Skin epidermis (tissue), 12 donors: ENCODE measurements around the gene SLC6A11.

Experiments
- H3K27ac ChIP-seq, 21 experiments: fragments of 200-600 bp; sonication (generic) in 11 of 21; one replicate each; pipeline ENCODE4 v1.5.0; 2020; ENCODE audit warnings: mild to moderate bottlenecking in 3 of 21, inconsistent platforms in 2 of 21, moderate library complexity in 2 of 21
- H3K4me3 ChIP-seq, 7 experiments: fragments of 200-600 bp; sonication (generic) in 2 of 7; one replicate each; pipeline ENCODE4 v1.5.0; 2020; ENCODE audit warnings: inconsistent platforms in 2 of 7, mild to moderate bottlenecking in 2 of 7, moderate library complexity in 1 of 7

SLC6A11 gene

DNA sequence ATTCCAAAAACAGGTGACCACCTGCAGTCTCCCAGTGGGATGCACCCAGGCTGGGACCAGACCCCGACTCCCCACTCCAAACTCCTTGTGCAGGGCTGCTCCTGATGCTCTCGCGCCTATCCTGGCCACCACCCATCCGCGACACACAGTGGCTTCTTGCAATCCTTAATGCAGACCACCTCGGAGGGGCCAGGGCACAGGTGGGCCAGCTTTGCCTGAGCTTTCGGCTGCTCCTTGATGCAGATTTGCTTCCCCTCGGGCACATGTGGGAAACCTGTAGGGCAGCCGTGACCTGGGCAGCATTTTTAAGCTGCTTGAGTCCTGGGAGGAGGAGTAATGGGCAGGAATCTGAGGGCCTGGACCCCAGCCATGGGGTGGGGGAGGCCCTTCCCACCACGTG lies 18.9 kb downstream of the SLC6A11 start:
- no peak overlapping the region for H3K27ac ChIP-seq
- H3K4me3 ChIP-seq: no peak overlapping the region

DNA sequence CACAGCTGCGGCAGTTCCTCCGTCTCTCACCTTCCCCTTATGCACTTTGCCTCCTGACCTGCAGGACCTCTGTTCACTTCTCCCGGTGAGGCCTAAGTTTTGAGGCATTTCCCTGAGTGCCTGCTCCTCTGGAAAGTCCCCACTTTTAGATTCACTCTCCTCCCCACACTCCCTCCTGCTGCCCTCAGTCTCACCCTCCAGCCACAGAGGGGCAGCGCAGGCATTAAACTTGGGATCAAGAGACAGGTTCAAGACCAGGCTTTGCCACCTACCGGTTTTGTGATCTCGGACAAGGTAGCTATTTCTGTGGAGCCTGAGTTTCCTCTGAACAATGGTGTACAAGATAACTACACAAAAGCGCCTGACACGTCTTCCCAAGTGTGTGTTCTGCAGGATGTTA lies 19.4 kb downstream of the SLC6A11 start:
- Histone ChIP-seq H3K27ac (no peak overlapping the region), H3K4me3 (no peak overlapping the region)

DNA sequence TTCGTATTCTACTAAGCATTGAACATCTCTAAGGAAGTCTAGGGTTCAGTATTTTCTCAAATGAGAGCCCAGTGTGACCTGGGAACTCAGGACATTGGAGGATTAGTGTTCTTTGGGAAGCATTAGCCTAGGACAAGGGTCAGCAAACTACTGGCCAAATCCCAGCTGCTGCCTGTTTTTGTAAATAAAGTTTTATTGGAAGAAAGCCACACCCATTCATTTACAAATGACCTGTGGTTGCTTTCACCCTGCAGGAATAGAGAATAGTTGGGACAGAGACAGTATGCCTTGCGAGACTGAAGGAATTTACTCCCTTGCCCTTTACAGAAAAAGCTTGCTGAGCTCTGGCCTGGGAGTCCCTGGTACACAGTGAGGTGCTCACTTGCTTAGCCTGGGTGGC lies 20.6 kb downstream of the SLC6A11 start:
- Histone ChIP-seq H3K27ac (no peak overlapping the region), H3K4me3 (no peak overlapping the region)

DNA sequence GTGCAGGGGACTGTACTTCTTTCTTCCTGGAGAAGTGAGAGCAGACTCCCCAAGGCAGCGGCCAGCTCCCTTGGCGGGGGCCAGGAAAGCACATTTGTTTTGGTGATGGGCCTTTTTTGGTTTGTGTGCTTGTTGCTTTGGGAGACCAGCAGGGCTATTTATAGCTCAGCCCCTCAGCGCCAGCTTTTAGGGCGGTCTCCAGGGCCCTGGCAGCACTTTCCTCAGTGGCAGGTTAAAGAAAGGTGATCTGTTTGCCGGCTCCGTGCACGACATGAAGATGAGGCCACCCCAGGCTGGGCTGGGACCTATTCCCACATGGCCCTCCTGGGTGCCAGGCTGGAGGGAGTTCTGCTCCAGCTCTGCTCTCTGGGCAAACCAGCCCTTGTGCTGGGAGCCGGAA lies 21.8 kb downstream of the SLC6A11 start:
- no peak overlapping the region for H3K27ac ChIP-seq
- no peak overlapping the region for H3K4me3 ChIP-seq

DNA sequence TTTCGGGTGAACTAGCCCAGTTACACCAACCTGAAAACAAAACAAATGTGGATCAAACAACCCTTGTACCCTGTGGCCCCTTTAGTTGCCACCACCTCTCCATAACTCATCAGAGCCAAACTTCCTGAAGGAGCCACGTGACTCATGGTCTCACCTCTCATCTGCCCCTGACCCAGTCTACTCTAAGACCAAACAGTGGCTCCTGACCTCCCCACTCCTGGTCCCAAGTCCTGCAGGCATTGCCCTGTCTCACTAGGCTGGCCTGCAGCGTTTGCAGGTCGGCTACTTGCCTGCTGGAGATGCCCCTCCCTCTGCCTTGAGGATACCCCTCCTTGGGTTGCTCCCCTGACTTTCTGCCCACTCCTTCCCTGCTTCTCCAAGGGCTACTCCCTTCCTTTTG lies 23.1 kb downstream of the SLC6A11 start:
- Histone ChIP-seq H3K27ac (no peak overlapping the region), H3K4me3 (no peak overlapping the region)

DNA sequence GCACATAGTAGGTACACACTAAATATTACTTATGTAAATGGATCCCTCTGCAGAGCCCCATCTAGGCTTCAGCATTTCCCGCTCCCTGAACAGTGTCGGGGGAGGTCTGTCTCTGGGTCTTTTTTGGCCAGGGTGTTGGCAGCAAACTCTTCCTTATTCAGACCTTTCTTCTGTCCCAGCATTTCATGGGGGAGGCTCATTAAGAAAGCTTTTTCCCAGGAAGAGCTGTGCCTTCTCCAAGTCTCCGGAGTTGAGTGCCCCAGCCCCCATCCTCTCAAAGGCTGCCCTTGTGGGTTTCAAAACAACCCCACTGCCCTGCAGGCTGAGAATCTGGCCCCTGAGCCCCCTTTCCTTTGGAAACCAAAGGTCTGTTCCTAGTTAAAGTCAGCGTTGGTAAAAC lies 25.1 kb downstream of the SLC6A11 start:
- no peak overlapping the region for H3K27ac ChIP-seq
- H3K4me3 ChIP-seq: no peak overlapping the region

DNA sequence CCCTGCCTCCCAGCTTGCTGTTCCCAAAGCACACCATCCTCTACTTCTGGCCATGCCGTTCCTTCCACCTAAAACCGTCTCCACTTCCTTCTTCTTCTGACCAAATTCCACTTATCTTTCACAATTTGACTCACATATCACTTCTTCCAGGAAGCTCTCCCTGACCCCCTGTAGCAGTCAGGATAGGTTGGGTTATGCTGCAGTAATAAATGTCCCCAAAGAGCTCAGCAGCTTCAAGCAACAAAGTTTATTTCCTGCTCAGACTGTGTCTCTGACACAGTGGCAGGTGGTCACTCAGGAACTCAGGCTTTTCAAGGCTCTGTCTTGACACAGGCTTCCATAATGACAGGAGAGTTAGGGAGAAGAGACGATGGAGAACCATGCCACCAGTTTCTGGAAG lies 27.4 kb downstream of the SLC6A11 start:
- Histone ChIP-seq H3K4me3 (no peak overlapping the region), H3K27ac (no peak overlapping the region)

DNA sequence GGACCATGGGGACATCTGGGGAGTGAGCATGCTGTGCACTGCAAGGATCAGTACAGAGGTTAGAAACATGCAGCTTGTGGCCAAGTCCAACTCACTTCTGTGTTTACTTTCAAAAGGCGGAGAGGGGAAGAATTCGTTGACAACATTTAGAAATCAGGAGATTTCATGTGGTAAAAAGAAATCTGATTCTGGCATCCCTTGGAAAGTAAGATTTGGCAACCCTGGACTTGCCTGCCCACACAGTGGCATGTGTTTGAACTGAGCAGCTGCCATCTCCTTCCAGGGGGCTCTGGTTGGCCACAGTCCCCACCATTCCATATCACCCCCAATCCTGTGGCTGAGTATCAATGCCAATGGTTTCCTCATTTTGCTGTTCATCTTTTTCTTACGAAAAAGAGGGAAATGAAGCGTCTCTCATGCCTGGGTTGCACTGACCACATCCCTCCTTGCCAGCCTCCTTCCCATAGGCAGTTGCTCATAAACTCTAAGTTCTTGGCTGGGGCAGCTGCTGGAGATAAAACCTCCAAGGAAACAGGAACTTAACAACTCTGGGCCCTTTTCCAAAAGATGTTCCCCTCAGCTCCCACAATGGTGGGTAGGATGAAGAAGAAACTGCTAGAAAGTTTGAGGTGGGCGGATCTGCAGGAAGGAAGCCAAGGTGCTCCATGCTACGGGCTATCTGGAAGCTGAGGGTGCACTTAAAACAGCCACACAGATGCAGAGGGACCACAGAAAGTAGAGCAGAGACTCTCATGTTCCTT lies 29.2 kb downstream of the SLC6A11 start:
- Histone ChIP-seq H3K27ac (peak overlapping the region in 1 of 21 experiments; percentile 18), H3K4me3 (no peak overlapping the region)

DNA sequence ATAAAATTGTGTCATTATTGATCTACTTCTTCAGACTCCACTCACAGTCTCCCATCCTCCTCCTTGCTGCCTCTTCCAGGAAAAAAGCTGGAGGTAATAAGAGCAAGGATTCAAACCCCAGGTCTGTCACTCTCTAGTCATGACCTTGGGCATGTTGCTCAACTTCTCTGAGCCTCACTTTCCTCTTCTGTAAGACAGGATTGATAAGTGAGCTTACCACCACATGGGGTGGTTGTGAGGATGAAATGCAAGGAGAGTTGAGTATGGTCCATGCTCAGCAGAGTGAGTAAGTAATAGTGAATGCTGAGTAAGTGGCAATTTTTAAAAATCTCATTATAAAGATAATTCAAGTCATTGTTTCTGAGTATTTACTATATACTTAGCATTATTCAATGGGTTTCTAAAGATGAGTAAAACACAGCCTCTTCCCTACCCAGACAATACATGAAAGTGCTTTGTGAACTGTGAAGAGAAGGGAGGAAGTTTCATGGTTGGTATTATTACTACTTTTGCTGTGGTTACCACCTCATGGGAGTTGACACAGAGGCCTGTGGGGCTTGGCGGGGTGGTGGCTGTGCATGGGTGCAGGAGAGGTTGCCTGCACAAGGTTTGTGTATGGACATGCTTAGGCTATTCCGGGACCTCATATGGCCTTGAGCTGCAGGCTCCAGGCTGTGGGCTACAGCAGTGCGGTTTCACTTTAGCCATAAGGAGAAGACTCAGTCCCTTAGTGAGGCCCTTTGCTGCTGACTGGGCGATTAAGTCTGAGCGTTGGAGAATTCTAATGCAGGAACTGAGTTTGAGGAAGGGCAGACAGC lies 30.0 kb downstream of the SLC6A11 start:
- Histone ChIP-seq H3K27ac (peak overlapping the region in 4 of 21 experiments; percentile 3 to 36 (median 20)), H3K4me3 (no peak overlapping the region)

DNA sequence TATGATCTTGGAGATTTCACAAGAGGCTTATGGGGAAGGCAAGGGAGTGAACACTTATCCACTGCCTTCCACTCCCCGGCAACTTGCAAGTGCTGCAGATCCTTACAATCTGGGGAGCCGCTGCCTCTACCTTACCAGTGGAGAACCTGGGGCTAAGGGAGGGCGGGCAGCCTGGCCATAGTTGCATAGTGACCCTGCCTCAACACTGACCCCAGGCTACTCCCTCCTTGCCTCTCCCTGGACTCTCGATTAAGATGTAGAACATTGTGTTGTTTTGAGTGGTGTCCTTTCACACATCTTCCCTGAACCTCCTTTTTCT lies 30.6 kb downstream of the SLC6A11 start:
- Histone ChIP-seq H3K4me3 (no peak overlapping the region), H3K27ac (peak overlapping the region in 1 of 21 experiments; percentile 3)

DNA sequence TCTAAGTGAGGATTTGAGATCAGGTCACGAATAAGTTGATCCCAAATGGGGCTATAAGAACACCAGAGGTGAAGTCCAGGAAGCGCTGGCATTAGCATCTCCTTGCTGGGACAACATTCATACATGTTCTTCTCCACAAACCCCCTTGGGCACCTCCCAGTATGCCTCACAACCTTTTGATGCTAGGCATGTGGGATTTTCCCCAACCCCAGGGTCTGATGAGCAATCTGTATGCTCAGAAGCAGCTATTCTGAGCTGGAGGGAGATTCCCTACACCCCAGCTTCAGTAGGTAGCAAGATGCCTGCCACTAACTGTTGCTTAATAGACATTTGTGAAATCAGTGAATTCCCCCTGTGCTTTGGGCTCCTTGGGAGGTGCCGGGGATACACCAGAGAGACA lies 32.2 kb downstream of the SLC6A11 start:
- no peak overlapping the region for H3K4me3 ChIP-seq
- no peak overlapping the region for H3K27ac ChIP-seq

DNA sequence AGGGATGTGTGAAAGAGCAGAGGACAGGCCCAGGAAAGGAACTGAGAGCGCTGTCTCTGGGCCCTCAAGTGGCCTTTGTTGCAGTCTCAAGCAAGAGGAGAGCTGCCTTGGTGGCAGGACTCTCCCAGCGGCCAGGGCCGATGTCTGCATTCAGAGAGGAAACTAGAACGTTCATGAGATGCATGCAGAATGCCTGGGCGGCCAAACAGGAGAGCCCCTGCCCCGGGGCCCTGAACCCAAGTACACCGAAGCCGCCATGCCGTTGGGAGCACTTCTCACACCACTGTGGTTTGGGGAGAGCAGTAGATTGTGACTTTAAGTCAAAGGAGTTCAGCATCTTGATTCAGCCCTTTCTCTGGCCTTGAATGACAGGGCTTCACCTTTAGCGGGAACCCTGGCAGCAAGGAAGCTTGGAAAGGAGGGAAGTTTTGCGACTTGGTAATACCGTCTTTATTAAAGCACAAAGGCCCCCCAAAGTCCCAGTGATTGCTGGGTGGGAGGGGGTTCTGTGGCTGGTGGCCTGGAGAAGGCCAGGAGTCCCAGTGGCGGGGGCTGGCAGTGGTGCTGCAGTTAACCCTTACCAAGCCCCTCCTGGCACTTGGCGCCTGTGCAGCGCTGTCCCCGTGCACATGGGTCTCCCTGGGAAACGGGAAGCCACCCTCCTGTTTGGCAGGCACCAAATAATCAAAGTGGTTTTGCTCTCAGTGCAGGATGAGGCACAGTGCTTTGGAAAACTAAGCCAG lies 36.2 kb downstream of the SLC6A11 start:
- Histone ChIP-seq H3K27ac (no peak overlapping the region), H3K4me3 (no peak overlapping the region)

DNA sequence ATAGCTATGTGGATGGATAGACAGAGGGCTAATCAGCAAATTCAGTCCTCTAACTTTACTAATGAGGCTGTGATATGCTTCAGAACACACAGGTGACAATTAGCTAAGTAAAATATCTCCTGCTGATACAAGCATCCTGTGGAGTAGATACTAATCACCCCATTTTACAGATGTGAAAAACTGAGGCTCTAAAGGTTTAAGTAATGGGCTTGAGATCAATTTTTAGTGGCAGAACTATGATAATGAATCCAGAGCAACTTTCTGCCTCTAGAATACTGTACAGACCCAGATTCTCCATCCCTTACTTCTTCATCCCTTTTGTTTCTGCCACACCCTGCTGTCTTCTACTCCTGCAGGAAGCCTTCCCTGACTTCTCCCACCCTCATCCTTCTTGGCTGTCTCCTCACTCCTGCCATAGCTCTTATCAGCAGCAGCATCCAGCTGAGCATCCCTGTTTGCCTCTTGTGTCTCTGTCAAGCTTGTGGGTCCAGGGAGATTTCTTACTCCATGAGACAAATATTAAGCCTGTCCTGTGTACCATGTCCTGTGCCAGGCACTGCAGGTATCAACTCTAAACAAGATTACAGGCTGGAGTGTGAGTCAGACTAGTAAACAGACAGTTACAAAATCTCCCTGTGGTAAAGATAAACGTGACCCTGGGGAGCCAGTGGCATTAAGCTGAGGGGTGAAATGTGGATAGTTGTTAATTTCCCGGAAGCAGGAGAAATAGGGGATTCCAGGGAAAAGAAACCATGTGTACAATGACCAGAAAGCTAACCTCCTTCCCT lies 39.2 kb downstream of the SLC6A11 start:
- no peak overlapping the region for H3K27ac ChIP-seq

DNA sequence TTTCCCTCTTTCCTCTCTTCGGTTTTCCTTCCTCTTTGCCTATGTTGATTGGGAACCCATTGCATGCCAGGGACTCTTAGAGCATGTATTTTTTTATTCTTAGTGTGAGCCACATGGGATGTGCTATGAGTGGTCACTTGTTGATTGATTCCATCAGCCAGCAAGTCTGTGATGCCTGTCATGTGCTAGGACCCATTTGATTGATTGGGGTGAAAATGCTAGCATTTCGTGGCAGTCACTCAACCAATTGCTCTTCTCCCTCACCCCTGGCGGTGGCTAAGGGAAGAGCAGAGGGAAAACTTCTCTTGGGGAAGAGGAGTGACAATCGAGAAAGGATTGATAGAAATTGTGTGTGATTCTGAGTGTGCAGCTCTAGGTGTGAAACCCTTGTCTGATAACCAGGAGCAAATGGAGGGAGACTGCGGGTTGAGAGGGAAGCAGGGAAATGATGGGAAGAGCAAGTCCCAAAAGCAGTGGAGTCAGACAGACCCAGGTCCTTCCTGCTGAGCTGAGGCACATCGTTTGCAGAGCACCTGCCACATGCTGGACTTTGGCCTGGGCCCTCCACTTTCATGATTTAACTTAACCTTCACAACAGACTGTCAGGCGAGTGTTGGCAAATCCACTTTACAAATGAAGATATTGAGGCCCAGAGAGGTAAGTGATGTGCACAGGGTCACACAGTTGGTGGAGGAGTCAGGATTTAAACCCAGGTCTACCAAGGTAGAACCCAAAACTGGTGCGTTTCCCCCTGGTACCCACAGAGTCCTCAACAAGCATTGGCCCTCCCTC lies 40.0 kb downstream of the SLC6A11 start:
- Histone ChIP-seq H3K4me3 (no peak overlapping the region), H3K27ac (no peak overlapping the region)

More for the DNA sequence above, 39.2 kb downstream of the SLC6A11 start:
- H3K4me3 ChIP-seq: no peak overlapping the region

DNA sequence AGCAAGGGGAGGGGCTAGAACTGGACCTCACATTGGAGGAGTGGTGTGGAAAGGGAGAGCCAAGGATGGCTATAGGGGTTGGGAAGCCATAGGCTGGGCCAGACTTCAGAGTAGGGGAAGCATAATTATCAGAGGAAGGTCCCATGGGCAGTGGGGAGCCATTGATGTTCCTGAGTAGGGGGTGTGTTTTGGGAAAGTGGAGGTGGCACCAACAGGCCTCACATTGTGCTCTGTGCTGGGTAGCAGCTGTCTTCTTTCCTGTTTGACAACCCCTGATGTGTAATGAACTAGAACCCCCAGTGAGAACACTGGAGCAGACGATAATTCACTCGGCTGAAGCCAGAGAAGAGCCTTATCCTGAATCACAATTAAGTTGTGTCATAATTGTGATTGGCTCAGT lies 41.2 kb downstream of the SLC6A11 start:
- Histone ChIP-seq H3K27ac (no peak overlapping the region), H3K4me3 (no peak overlapping the region)

DNA sequence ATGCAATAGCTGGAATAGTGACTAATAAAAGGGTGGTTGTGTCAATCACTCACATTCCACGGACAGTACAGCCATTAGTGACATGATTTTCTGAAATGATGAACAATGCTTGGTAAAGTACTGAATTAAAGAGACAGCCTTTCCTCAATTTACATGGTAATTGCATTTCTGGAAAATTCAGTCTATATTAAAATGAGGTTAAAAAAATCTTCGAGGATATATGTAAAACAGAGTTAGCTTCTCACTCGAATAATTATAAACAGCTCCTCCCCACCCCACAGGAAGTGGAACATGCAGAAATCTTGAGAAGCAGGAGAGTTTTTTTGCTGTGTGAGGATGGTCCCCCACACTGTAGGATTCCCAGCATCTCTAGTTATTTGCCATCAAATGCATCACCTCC lies 42.1 kb downstream of the SLC6A11 start:
- Histone ChIP-seq H3K27ac (no peak overlapping the region), H3K4me3 (no peak overlapping the region)

DNA sequence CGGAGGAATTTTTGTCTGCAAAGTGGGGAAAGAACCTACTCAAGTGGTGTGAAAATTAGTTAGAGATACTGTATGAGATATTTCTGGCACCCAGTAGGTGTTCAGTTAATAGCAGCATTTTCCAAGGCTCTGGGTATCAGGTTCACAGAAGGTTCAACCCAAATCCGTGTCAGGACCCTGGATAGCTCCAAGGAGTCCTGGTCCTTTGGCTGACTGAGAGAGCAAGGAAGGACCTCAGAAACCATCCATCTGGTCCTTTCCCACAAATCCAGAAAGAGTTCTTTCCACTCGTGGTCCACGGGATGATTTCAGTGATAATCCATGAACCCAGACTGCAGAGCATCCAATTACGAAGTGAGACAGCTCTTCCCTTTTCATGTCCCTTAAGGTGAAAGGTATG lies 51.4 kb downstream of the SLC6A11 start:
- no peak overlapping the region for H3K4me3 ChIP-seq

DNA sequence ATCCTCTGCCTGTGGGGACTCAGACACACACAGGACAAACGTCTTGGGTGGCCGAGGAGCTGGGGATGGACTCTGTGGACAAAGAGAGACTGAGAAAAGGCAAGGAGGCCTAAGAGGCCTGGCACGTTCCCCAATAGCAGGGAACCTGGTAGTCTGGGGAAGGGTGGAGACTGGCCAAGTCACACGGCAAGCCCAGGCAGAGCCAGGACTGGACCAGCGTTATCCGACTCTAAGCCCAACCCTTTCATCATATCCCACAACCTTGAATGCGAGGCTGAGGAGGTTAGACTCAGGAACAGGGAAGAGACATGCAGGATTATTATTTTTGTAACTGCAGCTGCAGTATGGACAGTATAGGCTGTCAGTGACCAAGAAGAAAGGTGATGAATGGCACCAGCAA lies 53.4 kb downstream of the SLC6A11 start:
- no peak overlapping the region for H3K27ac ChIP-seq
- H3K4me3 ChIP-seq: no peak overlapping the region

More for the DNA sequence above, 51.4 kb downstream of the SLC6A11 start:
- H3K27ac ChIP-seq: no peak overlapping the region

DNA sequence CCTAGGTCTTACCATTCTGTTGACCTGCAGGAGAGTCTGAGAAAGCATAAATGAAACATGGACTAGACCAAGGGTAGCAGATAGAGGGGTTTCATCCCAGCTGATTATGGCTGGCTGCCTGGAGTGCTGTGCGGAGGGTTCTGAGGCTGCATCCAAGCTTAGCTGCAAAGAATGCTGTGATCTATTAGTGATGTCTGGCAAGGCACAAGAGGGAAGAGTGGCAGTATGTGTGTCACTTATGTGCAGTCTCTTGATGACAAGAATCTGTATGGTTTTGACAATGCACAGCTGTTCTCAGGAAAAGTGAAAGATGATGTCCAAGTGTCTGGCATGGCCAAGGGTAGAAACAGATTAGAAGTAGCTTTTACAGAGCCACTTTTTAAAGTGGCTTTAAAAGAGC lies 54.3 kb downstream of the SLC6A11 start:
- no peak overlapping the region for H3K27ac ChIP-seq
- H3K4me3 ChIP-seq: no peak overlapping the region
